Left lung (tissue), 10 donors: ENCODE results near the gene MAPT. TPM values are rescaled to one million over a fixed set of nuclear protein-coding genes. Genes with fewer than 3 reads are reported as not detected.

Experiments used
- ATAC-seq: fragments of 200-7000 bp; cut with Tn5 transposase; one replicate; pipeline ENCODE4 v1.9.1; 2020; ENCODE audit warnings: moderate library complexity
- DNase-seq, 4 donors: peaks; one replicate each; pipeline ENCODE4 v3.0.0-alpha.2; 2013 to 2020
- H3K27ac ChIP-seq, 2 donors: fragments of 200-600 bp; sonication (generic) in 1 of 2; one replicate each; pipeline versions ENCODE4 v1.5.0 to v1.8.0; 2020 to 2021
- H3K27me3 ChIP-seq, 2 donors: fragments of 200-600 bp; sonication (generic) in 1 of 2; one replicate each; pipeline versions ENCODE4 v1.5.0 to v1.8.0; 2020 to 2021
- H3K36me3 ChIP-seq, 2 donors: fragments of 200-600 bp; sonication (generic) in 1 of 2; one replicate each; pipeline versions ENCODE4 v1.5.0 to v1.8.0; 2020 to 2021
- H3K4me1 ChIP-seq, 2 donors: fragments of 200-600 bp; one replicate each; pipeline ENCODE4 v1.8.0; 2021
- H3K4me3 ChIP-seq, 2 donors: fragments of 200-600 bp; sonication (generic) in 1 of 2; one replicate each; pipeline versions ENCODE4 v1.5.0 to v1.8.0; 2020 to 2021; ENCODE audit warnings: mild to moderate bottlenecking in 1 of 2
- H3K9me3 ChIP-seq, 2 donors: fragments of 200-600 bp; sonication (generic) in 1 of 2; one replicate each; pipeline versions ENCODE4 v1.5.0 to v1.8.0; 2020 to 2021
- intact Hi-C, 2 donors: fragments of 100-400 bp; cut with DNase I; formaldehyde crosslinking; loops; one replicate each; pipeline versions ENCODE4 v1.11.2 to v1.14.2; 2022
- polyA plus RNA-seq, 6 donors: library from polyadenylated mRNA; unstranded; fragments of 120-200 nt; gene quantifications; one replicate each; pipeline ENCODE4 v1.2.1, GENCODE V29; 2013; ENCODE audit not compliant: insufficient read length in 6 of 6
- total RNA-seq, 2 donors: library from RNA; stranded (reverse); fragmentation: NEBNext Ultra II Directional; extraction: Animal tissue kit (Norgen Biotek cat#: 25700); gene quantifications; one replicate each; pipeline ENCODE4 v1.2.1, GENCODE V29; 2021
- TF ChIP-seq, protein P1 (sequence below), 2 donors: fragments of 200-600 bp; sonication (generic) in 1 of 2; IDR thresholded peaks; one replicate each; pipeline versions ENCODE4 v1.5.0 to v1.8.0; 2021; ENCODE audit warnings: antibody characterized with exemption in 2 of 2
- donor health status: DM: no; HTN: yes; CAD: no.
- donor health status: DM: no; HTN: no; CAD: no.

The MAPT gene
- total and polyA plus RNA-seq, 8 donors = 0.99 to 7.7 (median 5.5) TPM

GRCh38 chr17:46036491-46036890, 142.1 kb downstream of the MAPT start:
- Histone ChIP-seq H3K36me3 (peaks cover 0 to 98% of the 10 kb centered on the region in 2 donors), H3K4me3 (no peak overlapping the region), H3K4me1 (no peaks in the 10 kb centered on the region), H3K27ac (no peak overlapping the region), H3K27me3 (no peaks in the 10 kb centered on the region), H3K9me3 (no peaks in the 10 kb centered on the region)
- intact Hi-C loops = no loop called here
- TF ChIP-seq, protein P1, sequence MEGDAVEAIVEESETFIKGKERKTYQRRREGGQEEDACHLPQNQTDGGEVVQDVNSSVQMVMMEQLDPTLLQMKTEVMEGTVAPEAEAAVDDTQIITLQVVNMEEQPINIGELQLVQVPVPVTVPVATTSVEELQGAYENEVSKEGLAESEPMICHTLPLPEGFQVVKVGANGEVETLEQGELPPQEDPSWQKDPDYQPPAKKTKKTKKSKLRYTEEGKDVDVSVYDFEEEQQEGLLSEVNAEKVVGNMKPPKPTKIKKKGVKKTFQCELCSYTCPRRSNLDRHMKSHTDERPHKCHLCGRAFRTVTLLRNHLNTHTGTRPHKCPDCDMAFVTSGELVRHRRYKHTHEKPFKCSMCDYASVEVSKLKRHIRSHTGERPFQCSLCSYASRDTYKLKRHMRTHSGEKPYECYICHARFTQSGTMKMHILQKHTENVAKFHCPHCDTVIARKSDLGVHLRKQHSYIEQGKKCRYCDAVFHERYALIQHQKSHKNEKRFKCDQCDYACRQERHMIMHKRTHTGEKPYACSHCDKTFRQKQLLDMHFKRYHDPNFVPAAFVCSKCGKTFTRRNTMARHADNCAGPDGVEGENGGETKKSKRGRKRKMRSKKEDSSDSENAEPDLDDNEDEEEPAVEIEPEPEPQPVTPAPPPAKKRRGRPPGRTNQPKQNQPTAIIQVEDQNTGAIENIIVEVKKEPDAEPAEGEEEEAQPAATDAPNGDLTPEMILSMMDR (IDR thresholded peaks at IDR 0.05) = no peak
- ATAC-seq (no peak), DNase-seq (no peak)

DNA sequence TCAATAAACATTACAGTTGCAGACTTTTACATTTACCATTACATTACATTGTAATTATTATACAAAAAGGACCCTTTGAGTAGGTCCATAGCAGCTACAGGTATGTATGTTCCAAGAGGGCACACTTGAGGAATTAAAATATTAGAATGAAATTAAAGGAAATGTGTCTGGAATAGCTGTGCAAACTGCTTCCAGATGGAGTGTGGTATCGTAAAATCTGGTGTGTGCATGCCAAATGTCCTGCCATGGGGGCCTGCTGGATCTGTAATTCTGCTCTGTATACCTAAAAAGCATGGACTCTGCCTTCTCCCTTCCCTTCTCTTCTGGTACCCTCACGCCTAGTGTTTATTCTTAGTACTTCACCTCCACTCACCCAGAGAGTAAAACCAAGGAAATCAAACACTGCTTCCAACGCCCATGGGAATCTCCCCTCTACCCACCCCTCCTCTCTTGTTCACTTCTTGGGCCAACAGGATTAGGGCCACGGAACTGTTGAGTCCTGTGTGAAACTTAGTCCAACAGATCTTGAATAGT, 143.4 kb downstream of the MAPT start:
- TF ChIP-seq, protein P1 (IDR thresholded peaks at IDR 0.05) = no peak
- Histone ChIP-seq H3K4me3 (no peak overlapping the region), H3K4me1 (no peaks in the 10 kb centered on the region), H3K9me3 (no peaks in the 10 kb centered on the region), H3K27ac (no peak overlapping the region), H3K27me3 (no peaks in the 10 kb centered on the region), H3K36me3 (peaks cover 0 to 95% of the 10 kb centered on the region in 2 donors)
- intact Hi-C loops = no loop called here
- ATAC-seq (peak; percentile 32), DNase-seq (no peak)

- DNase-seq (no peak), ATAC-seq (no peak)
- H3K4me1 ChIP-seq = no peaks in the 10 kb centered on the region
- intact Hi-C loops = no loop called here
- peaks cover 0 to 93% of the 10 kb centered on the region in 2 donors for H3K36me3 ChIP-seq
- no peaks in the 10 kb centered on the region for H3K9me3 ChIP-seq
- no peak overlapping the region for H3K27ac ChIP-seq
- no peak overlapping the region for H3K4me3 ChIP-seq
- H3K27me3 ChIP-seq = no peaks in the 10 kb centered on the region
- TF ChIP-seq, protein P1 (IDR thresholded peaks at IDR 0.05) = no peak
These were observed 144.1 kb downstream of the MAPT start for GRCh38 chr17:46038414-46038813.

DNA sequence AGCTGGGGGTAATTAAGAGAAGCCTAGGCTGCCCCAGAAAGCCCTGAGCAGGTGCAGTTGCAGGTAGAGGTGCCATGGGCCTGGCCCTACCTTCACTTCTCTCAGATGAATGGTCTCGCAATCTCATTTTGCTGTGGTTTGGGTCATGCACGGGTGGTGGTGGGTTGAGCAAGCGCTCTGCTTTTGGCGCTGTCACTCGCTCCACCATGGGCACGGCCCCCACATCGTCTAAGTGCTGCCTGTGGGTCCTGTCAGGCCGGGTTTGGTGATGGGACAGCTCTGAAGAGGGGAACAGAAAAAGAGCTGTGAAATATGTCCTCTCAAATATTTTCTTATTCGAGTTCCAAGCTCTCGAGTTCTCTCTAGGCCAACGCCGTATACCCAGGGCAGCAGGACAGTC, 144.6 kb downstream of the MAPT start:
- no peaks in the 10 kb centered on the region for H3K27me3 ChIP-seq
- H3K36me3 ChIP-seq = peaks cover 0 to 88% of the 10 kb centered on the region in 2 donors
- no peaks in the 10 kb centered on the region for H3K9me3 ChIP-seq
- intact Hi-C loops = no loop called here
- DNase-seq (peak in 1 of 4 donors; percentile 55), ATAC-seq (no peak)
- no peak overlapping the region for H3K27ac ChIP-seq
- H3K4me3 ChIP-seq = no peak overlapping the region
- TF ChIP-seq, protein P1 (IDR thresholded peaks at IDR 0.05) = no peak
- peaks cover 3% of the 10 kb centered on the region in 2 donors for H3K4me1 ChIP-seq

GRCh38 chr17:46039592-46040186, 145.3 kb downstream of the MAPT start:
- intact Hi-C loops = loop anchor here in 1 of 2 donors (10.0 kb wide), 1 partner anchor 145 kb away; no protein-coding TSS in a partner anchor
- DNase-seq = no peak

More at GRCh38 chr17:46039592-46040186, 145.3 kb downstream of the MAPT start:
- Histone ChIP-seq H3K9me3 (no peaks in the 10 kb centered on the region), H3K27ac (no peak overlapping the region), H3K4me1 (peaks cover 6 to 10% of the 10 kb centered on the region in 2 donors), H3K36me3 (peaks cover 0 to 80% of the 10 kb centered on the region in 2 donors), H3K27me3 (no peaks in the 10 kb centered on the region), H3K4me3 (no peak overlapping the region)
- TF ChIP-seq, protein P1 (IDR thresholded peaks at IDR 0.05) = no peak
- no peak for ATAC-seq
